H9 (cell line): ENCODE data around the gene AP1S1. TPM values are rescaled to one million over a fixed set of nuclear protein-coding genes. Genes with fewer than 3 reads are reported as not detected.

Source experiments
- DNase-seq: peaks from one replicate; pipeline ENCODE4 v3.0.0-alpha.2; 2017
- H2AFZ ChIP-seq: one replicate; pipeline ENCODE4 v1.6.1; 2013; ENCODE audit warnings: mild to moderate bottlenecking, low read length, control low read depth, moderate library complexity
- H2AK5ac ChIP-seq: 2 replicates; pipeline ENCODE4 v1.6.1; 2013; ENCODE audit warnings: low read length, control low read depth, mixed read lengths; ENCODE audit not compliant: insufficient read length
- H2BK120ac ChIP-seq: one replicate; pipeline ENCODE4 v1.6.1; 2013; ENCODE audit warnings: low read depth, mild to moderate bottlenecking, low read length, control low read depth, inconsistent platforms; ENCODE audit not compliant: poor library complexity, severe bottlenecking
- H2BK12ac ChIP-seq: 2 replicates; pipeline ENCODE4 v1.6.1; 2013; ENCODE audit warnings: low read length, control low read depth, mixed read lengths, low read depth; ENCODE audit not compliant: insufficient read length
- H2BK15ac ChIP-seq: 2 replicates; pipeline ENCODE4 v1.6.1; 2013; ENCODE audit warnings: low read depth, low read length, control low read depth
- H2BK20ac ChIP-seq: one replicate; pipeline ENCODE4 v1.6.1; 2013; ENCODE audit warnings: low read depth, mild to moderate bottlenecking, low read length, control low read depth, inconsistent platforms; ENCODE audit not compliant: poor library complexity, severe bottlenecking
- H2BK5ac ChIP-seq: 2 replicates; pipeline ENCODE4 v1.6.1; 2013; ENCODE audit warnings: low read length, control low read depth, mixed read lengths; ENCODE audit not compliant: insufficient read length
- H3K14ac ChIP-seq: 2 replicates; pipeline ENCODE4 v1.6.1; 2013; ENCODE audit warnings: low read length, control low read depth; ENCODE audit not compliant: insufficient read depth
- H3K18ac ChIP-seq: 2 replicates; pipeline ENCODE4 v1.6.1; 2013; ENCODE audit warnings: low read depth, mild to moderate bottlenecking, mixed read lengths, low read length, control low read depth; ENCODE audit not compliant: insufficient read length
- H3K23ac ChIP-seq: 2 replicates; pipeline ENCODE4 v1.6.1; 2013; ENCODE audit warnings: low read length, control low read depth, mixed read lengths, low read depth; ENCODE audit not compliant: insufficient read length
- H3K23me2 ChIP-seq: 2 replicates; pipeline ENCODE4 v1.6.1; 2013; ENCODE audit warnings: low read depth, mild to moderate bottlenecking, mixed read lengths, low read length, control low read depth; ENCODE audit not compliant: insufficient read length, poor library complexity, severe bottlenecking
- H3K27ac ChIP-seq: 2 replicates; pipeline ENCODE4 v1.5.1; 2013; ENCODE audit warnings: low read length, control low read depth, mixed read lengths, low read depth; ENCODE audit not compliant: insufficient read length
- H3K27me3 ChIP-seq: 2 replicates; pipeline ENCODE4 v1.6.1; 2013; ENCODE audit warnings: low read length, control low read depth, inconsistent platforms; ENCODE audit not compliant: insufficient read depth
- H3K4ac ChIP-seq: 2 replicates; pipeline ENCODE4 v1.6.1; 2013; ENCODE audit warnings: low read depth, mild to moderate bottlenecking, control low read depth, inconsistent platforms, low read length, moderate library complexity
- H3K4me1 ChIP-seq: 2 replicates; pipeline ENCODE4 v1.6.1; 2013; ENCODE audit warnings: low read length, control low read depth, inconsistent platforms; ENCODE audit not compliant: insufficient read depth
- H3K4me2 ChIP-seq: 2 replicates; pipeline ENCODE4 v1.6.1; 2013; ENCODE audit warnings: low read length, control low read depth, mixed read lengths; ENCODE audit not compliant: insufficient read length, insufficient read depth
- H3K56ac ChIP-seq: 2 replicates; pipeline ENCODE4 v1.6.1; 2013; ENCODE audit warnings: low read depth, mild to moderate bottlenecking, mixed read lengths, low read length, control low read depth; ENCODE audit not compliant: insufficient read length
- H3K79me1 ChIP-seq: 2 replicates; pipeline ENCODE4 v1.6.1; 2013; ENCODE audit warnings: low read depth, mild to moderate bottlenecking, moderate library complexity, low read length, control low read depth, inconsistent platforms; ENCODE audit not compliant: insufficient read depth, poor library complexity, severe bottlenecking
- H3K79me2 ChIP-seq: 2 replicates; pipeline ENCODE4 v1.6.1; 2013; ENCODE audit warnings: low read length, control low read depth, inconsistent platforms; ENCODE audit not compliant: insufficient read depth
- H3K9ac ChIP-seq: 2 replicates; pipeline ENCODE4 v1.6.1; 2013; ENCODE audit warnings: low read length, control low read depth, mixed read lengths; ENCODE audit not compliant: insufficient read length; ENCODE audit errors: extremely low read depth
- H3K9me3 ChIP-seq: one replicate; pipeline ENCODE4 v1.6.1; 2013; ENCODE audit warnings: low read depth, low read length, inconsistent platforms; ENCODE audit not compliant: control insufficient read depth
- H3T11ph ChIP-seq: one replicate; pipeline ENCODE4 v1.6.1; 2013; ENCODE audit warnings: mild to moderate bottlenecking, low read length, control low read depth, inconsistent platforms
- H4K20me1 ChIP-seq: one replicate; pipeline ENCODE4 v1.6.1; 2013; ENCODE audit not compliant: control insufficient read depth, insufficient read length, insufficient read depth
- H4K5ac ChIP-seq: 2 replicates; pipeline ENCODE4 v1.6.1; 2013; ENCODE audit warnings: low read depth, mild to moderate bottlenecking, mixed read lengths, low read length, control low read depth; ENCODE audit not compliant: insufficient read length
- H4K8ac ChIP-seq: replicated peaks from 2 replicates; pipeline ENCODE4 v1.6.1; 2013; ENCODE audit warnings: low read length, control low read depth, mixed read lengths, low read depth; ENCODE audit not compliant: insufficient read length
- H4K91ac ChIP-seq: 2 replicates; pipeline ENCODE4 v1.6.1; 2013; ENCODE audit warnings: low read depth, mild to moderate bottlenecking, moderate library complexity, mixed read lengths, low read length, control low read depth; ENCODE audit not compliant: insufficient read length
- H3K27ac Mint-ChIP-seq, 3 experiments: 2 replicates in 2 of 3; 3 replicates in 1 of 3; pipeline ENCODE4 v1.8.0; 2020 to 2021; ENCODE audit warnings: mixed read lengths in 3 of 3, mild to moderate bottlenecking in 1 of 3, moderate library complexity in 1 of 3
- H3K27me3 Mint-ChIP-seq: 2 replicates; pipeline ENCODE4 v1.8.0; 2021; ENCODE audit warnings: low read depth, mild to moderate bottlenecking, moderate library complexity, mixed read lengths
- H3K36me3 Mint-ChIP-seq, 3 experiments: 2 replicates in 2 of 3; 3 replicates in 1 of 3; pipeline ENCODE4 v1.8.0; 2020 to 2021; ENCODE audit warnings: low read depth in 3 of 3, mixed read lengths in 3 of 3; ENCODE audit not compliant: insufficient read depth in 1 of 3
- H3K4me1 Mint-ChIP-seq, 2 experiments: 2 replicates each; pipeline ENCODE4 v1.8.0; 2020; ENCODE audit warnings: mixed read lengths in 2 of 2
- H3K4me3 Mint-ChIP-seq, 2 experiments: 2 replicates in 1 of 2; 3 replicates in 1 of 2; pipeline ENCODE4 v1.8.0; 2020 to 2021; ENCODE audit warnings: mild to moderate bottlenecking in 2 of 2, mixed read lengths in 2 of 2, moderate library complexity in 1 of 2
- H3K9me3 Mint-ChIP-seq, 2 experiments: 2 replicates in 1 of 2; 3 replicates in 1 of 2; pipeline ENCODE4 v1.8.0; 2020; ENCODE audit warnings: mild to moderate bottlenecking in 2 of 2, mixed read lengths in 2 of 2, moderate library complexity in 1 of 2
- CTCF ChIP-seq: fragments of 200-600 bp; sonication (generic); conservative IDR thresholded peaks from 3 replicates; pipeline ENCODE4 v1.8.0; 2021; ENCODE audit warnings: antibody characterized with exemption, mild to moderate bottlenecking
- WGBS: extraction: QIAGEN DNeasy Blood & Tissue Kit; methylation state at CpG from one replicate; pipeline ENCODE4 v1.1.7; 2013; ENCODE audit warnings: missing lambda C conversion rate, low lambda C conversion rate, mixed read lengths; ENCODE audit not compliant: insufficient read length; ENCODE audit errors: extremely low coverage; 5-methylcytosine and 5-hydroxymethylcytosine counted together
- total RNA-seq: library from RNA; stranded (reverse); gene quantifications from 2 replicates; pipeline ENCODE4 v1.2.1, GENCODE V29; 2021

The AP1S1 gene
- total RNA-seq, 1 experiment from 2014 or later = 65.2 TPM

GRCh38 chr7:101156277-101156676 lies 2.0 kb downstream of the AP1S1 start:
- H3K27me3 ChIP-seq = no peaks in the 10 kb centered on the region; the same call in 1 of the 2 replicates
- peaks cover 2% of the 10 kb centered on the region; the same call in 1 of the 2 replicates for H3K4me1 ChIP-seq
- H2AK5ac ChIP-seq = no peak overlapping the region
- no peak overlapping the region for H2BK20ac ChIP-seq
- H3K56ac ChIP-seq = no peak overlapping the region
- no peak overlapping the region for H2BK5ac ChIP-seq
- DNase-seq = no peak
- H3K79me1 ChIP-seq = no peaks in the 10 kb centered on the region
- no peak overlapping the region for H2BK120ac ChIP-seq
- H3K79me2 ChIP-seq = no peaks in the 10 kb centered on the region
- H3K9me3 ChIP-seq = no peaks in the 10 kb centered on the region
- no peak overlapping the region for H4K8ac ChIP-seq
- no peak overlapping the region for H3K27ac ChIP-seq
- no peak overlapping the region for H4K91ac ChIP-seq
- Mint-ChIP-seq H3K27me3 (peaks cover 11% of the 10 kb centered on the region), H3K27ac (0 out of 7 replicates have a peak overlapping the region, but pooled peaks of 1 of the 3 experiments have one; percentile 48), H3K9me3 (peaks cover 2 to 8% of the 10 kb centered on the region in 2 experiments; a peak in 4 of 5 replicates), H3K4me3 (0 out of 5 replicates have a peak overlapping the region, but pooled peaks of 1 of the 2 experiments have one; percentile 31), H3K36me3 (peaks cover 0 to 28% (median 24%) of the 10 kb centered on the region in 3 experiments; a peak in 4 of 7 replicates), H3K4me1 (peaks cover 38 to 51% of the 10 kb centered on the region in 2 experiments)
- peaks cover 6% of the 10 kb centered on the region for H3K23me2 ChIP-seq
- H3K23ac ChIP-seq = no peak overlapping the region
- TF ChIP-seq CTCF = peak; percentile 54
- H3K18ac ChIP-seq = no peak overlapping the region
- no peak overlapping the region for H3K14ac ChIP-seq
- H4K20me1 ChIP-seq = no peaks in the 10 kb centered on the region
- no peak overlapping the region for H3T11ph ChIP-seq
- no peak overlapping the region for H4K5ac ChIP-seq
- H3K4ac ChIP-seq = no peak overlapping the region
- H2BK15ac ChIP-seq = no peak overlapping the region
- no CpG with 5 or more reads among the region's 6 CpGs for WGBS
- H3K9ac ChIP-seq = no peak overlapping the region
- no peak overlapping the region for H2AFZ ChIP-seq
- no peak overlapping the region for H2BK12ac ChIP-seq
- H3K4me2 ChIP-seq = no peak overlapping the region
